ENCODE results near the gene NTM. TPM values are rescaled to one million over a fixed set of nuclear protein-coding genes. Genes with fewer than 3 reads are reported as not detected.

Gene NTM
- total and polyA plus RNA-seq, 2 of the 8 experiments (the other 6 are each of a cell fraction or from before 2014, with no cell fraction given): 13.4 to 20.0 TPM

DNA sequence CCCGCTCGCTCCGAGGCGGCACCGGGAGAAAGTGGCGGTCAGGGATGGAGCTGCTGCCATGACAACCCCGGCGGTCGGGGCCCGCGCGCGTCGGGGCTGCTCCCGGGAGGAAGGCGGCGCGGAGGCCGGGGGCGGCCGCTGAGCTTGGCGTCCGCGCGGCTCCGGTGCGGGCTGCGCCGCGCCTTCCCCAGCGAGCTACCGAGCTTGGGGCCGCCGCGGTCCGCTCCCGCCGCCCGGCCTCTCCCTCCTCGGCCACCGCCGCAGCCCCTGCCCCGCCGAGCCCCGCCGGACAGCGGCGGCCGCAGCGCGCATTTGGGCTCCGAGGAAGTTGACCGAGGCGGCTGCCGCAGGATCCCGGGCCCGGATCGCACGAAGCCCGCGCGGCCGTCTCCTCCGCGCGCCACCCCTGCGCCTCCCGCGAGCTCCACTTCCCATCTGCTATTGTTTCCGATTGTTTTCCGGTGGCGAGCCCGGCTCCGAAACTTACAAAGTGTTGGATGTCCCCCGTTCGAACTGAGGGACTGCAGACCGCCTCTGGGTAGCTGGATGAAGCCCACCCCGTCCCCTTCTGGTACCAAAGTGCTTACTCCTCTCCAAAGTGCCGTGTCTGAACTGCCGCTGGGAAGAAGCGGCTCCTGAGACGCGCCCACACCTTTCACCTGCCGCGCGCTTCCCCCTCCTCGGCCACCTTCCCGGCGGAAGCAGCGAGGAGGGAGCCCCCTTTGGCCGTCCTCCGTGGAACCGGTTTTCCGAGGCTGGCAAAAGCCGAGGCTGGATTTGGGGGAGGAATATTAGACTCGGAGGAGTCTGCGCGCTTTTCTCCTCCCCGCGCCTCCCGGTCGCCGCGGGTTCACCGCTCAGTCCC, 540.3 kb downstream of the NTM start (continued):
- TF ChIP-seq SUZ12 (IDR thresholded peaks at IDR 0.05; ENCODE audit: low read length) (peak; percentile 34; the same call in 1 of the 2 replicates), PHF8 (conservative IDR thresholded peaks at IDR 0.05; ENCODE audit: low read depth, low read length) (peak; percentile 24; the same call in 1 of the 2 replicates), HDAC6 (IDR thresholded peaks at IDR 0.05; ENCODE audit: low read depth, low read length) (no peak), ZNF274 (IDR thresholded peaks at IDR 0.05; ENCODE audit: borderline replicate concordance, extremely low read depth, low read length) (no peak), SP1 (IDR thresholded peaks at IDR 0.05; ENCODE audit: low read depth, low read length) (no peak), POU5F1 (IDR thresholded peaks at IDR 0.05; ENCODE audit: low read depth, low read length) (no peak), ASH2L (IDR thresholded peaks at IDR 0.05; ENCODE audit: low read length) (peak; percentile 73)
